Immature natural killer cell (primary cell): Measurements from ENCODE around the gene ESYT3. TPM values are rescaled to one million over a fixed set of nuclear protein-coding genes. Genes with fewer than 3 reads are reported as not detected.
"Not testable (repeated sequence)": the region's sequence is repeated elsewhere in the genome, so short reads cannot be mapped to it uniquely, and the experiment has no call there.

Source experiments
- DNase-seq, 3 donors: peaks; one replicate each; pipeline ENCODE4 v3.0.0; 2022; ENCODE audit warnings: mixed read lengths in 1 of 3
- H3K27ac Mint-ChIP-seq, 6 donors: one replicate each; pipeline ENCODE4 v1.8.0; 2020; ENCODE audit warnings: mixed read lengths in 6 of 6, mild to moderate bottlenecking in 5 of 6, inconsistent platforms in 4 of 6, moderate library complexity in 3 of 6
- H3K27me3 Mint-ChIP-seq, 3 donors: one replicate each; pipeline ENCODE4 v1.8.0; 2020 to 2021; ENCODE audit warnings: low read depth in 3 of 3, mild to moderate bottlenecking in 3 of 3, mixed read lengths in 3 of 3, moderate library complexity in 3 of 3, inconsistent platforms in 1 of 3
- H3K36me3 Mint-ChIP-seq, 3 donors: one replicate each; pipeline ENCODE4 v1.8.0; 2020; ENCODE audit warnings: mixed read lengths in 3 of 3, inconsistent platforms in 2 of 3, mild to moderate bottlenecking in 2 of 3
- H3K4me1 Mint-ChIP-seq, 2 donors: one replicate each; pipeline ENCODE4 v1.8.0; 2020; ENCODE audit warnings: inconsistent platforms in 2 of 2, mild to moderate bottlenecking in 2 of 2, mixed read lengths in 2 of 2, moderate library complexity in 1 of 2
- H3K4me3 Mint-ChIP-seq, 5 donors: one replicate each; pipeline ENCODE4 v1.8.0; 2020; ENCODE audit warnings: mild to moderate bottlenecking in 5 of 5, mixed read lengths in 5 of 5, inconsistent platforms in 3 of 5, moderate library complexity in 3 of 5
- H3K9me3 Mint-ChIP-seq, 6 donors: one replicate each; pipeline ENCODE4 v1.8.0; 2020; ENCODE audit warnings: mild to moderate bottlenecking in 6 of 6, mixed read lengths in 6 of 6, inconsistent platforms in 4 of 6, moderate library complexity in 3 of 6
- polyA plus RNA-seq, 3 donors: library from polyadenylated mRNA; unstranded; fragments of 300-500 nt; fragmentation: Illumina TruSeq; gene quantifications; one replicate each; pipeline ENCODE4 v1.2.3, GENCODE V29; 2021

ESYT3 gene
- polyA plus RNA-seq, 3 donors from 2014 or later: not detected

GRCh38 chr3:138486580-138486979, 52.2 kb downstream of the ESYT3 start:
- H3K27me3 Mint-ChIP-seq, H3K4me1 Mint-ChIP-seq, DNase-seq, H3K4me3 Mint-ChIP-seq, H3K27ac Mint-ChIP-seq: not testable (repeated sequence)
- Mint-ChIP-seq H3K36me3 (peaks cover 7 to 18% (median 16%) of the 10 kb centered on the region in 3 donors), H3K9me3 (peaks cover 25 to 54% (median 47%) of the 10 kb centered on the region in 6 donors)

- peaks cover 24 to 37% (median 26%) of the 10 kb centered on the region in 3 donors for H3K36me3 Mint-ChIP-seq
- H3K4me1 Mint-ChIP-seq: no peaks in the 10 kb centered on the region
- peaks cover 15 to 30% (median 27%) of the 10 kb centered on the region in 6 donors for H3K9me3 Mint-ChIP-seq
- H3K27me3 Mint-ChIP-seq: peaks cover 0 to 4% (median 1%) of the 10 kb centered on the region in 3 donors
- H3K27ac Mint-ChIP-seq: no peak overlapping the region
- DNase-seq: no peak
- H3K4me3 Mint-ChIP-seq: no peak overlapping the region
These were observed 57.6 kb downstream of the ESYT3 start for GRCh38 chr3:138491971-138492370.

- no peak overlapping the region for H3K27ac Mint-ChIP-seq
- H3K36me3 Mint-ChIP-seq: peaks cover 22 to 37% (median 26%) of the 10 kb centered on the region in 3 donors
- no peak for DNase-seq
- no peak overlapping the region for H3K4me3 Mint-ChIP-seq
- H3K9me3 Mint-ChIP-seq: peaks cover 5 to 19% (median 16%) of the 10 kb centered on the region in 6 donors
- H3K4me1 Mint-ChIP-seq: no peaks in the 10 kb centered on the region
- H3K27me3 Mint-ChIP-seq: peaks cover 0 to 4% (median 1%) of the 10 kb centered on the region in 3 donors
These were observed 58.7 kb downstream of the ESYT3 start for GRCh38 chr3:138492980-138493675.

GRCh38 chr3:138493804-138494606, 59.6 kb downstream of the ESYT3 start:
- H3K27me3 Mint-ChIP-seq: peaks cover 0 to 4% (median 4%) of the 10 kb centered on the region in 3 donors
- DNase-seq: no peak
- no peak overlapping the region for H3K27ac Mint-ChIP-seq
- H3K4me1 Mint-ChIP-seq: no peaks in the 10 kb centered on the region
- peaks cover 18 to 35% (median 26%) of the 10 kb centered on the region in 3 donors for H3K36me3 Mint-ChIP-seq
- no peak overlapping the region for H3K4me3 Mint-ChIP-seq
- H3K9me3 Mint-ChIP-seq: peaks cover 0 to 14% (median 11%) of the 10 kb centered on the region in 6 donors

GRCh38 chr3:138494607-138494929, 60.2 kb downstream of the ESYT3 start:
- H3K27ac Mint-ChIP-seq: no peak overlapping the region

GRCh38 chr3:138495638-138496037, 61.2 kb downstream of the ESYT3 start:
- H3K27me3 Mint-ChIP-seq, H3K4me3 Mint-ChIP-seq, DNase-seq, H3K9me3 Mint-ChIP-seq, H3K4me1 Mint-ChIP-seq, H3K27ac Mint-ChIP-seq: not testable (repeated sequence)
- peaks cover 21 to 40% (median 26%) of the 10 kb centered on the region in 3 donors for H3K36me3 Mint-ChIP-seq

More at GRCh38 chr3:138494607-138494929, 60.2 kb downstream of the ESYT3 start:
- Mint-ChIP-seq H3K36me3 (peaks cover 18 to 35% (median 26%) of the 10 kb centered on the region in 3 donors), H3K27me3 (peaks cover 0 to 4% (median 2%) of the 10 kb centered on the region in 3 donors), H3K4me1 (no peaks in the 10 kb centered on the region), H3K4me3 (no peak overlapping the region), H3K9me3 (peaks cover 0 to 8% (median 6%) of the 10 kb centered on the region in 6 donors)
- DNase-seq: no peak

- H3K36me3 Mint-ChIP-seq: peaks cover 20 to 37% (median 23%) of the 10 kb centered on the region in 3 donors
- peaks cover 0 to 2% (median under 1%) of the 10 kb centered on the region in 6 donors for H3K9me3 Mint-ChIP-seq
- H3K4me1 Mint-ChIP-seq: no peaks in the 10 kb centered on the region
- no peak overlapping the region for H3K4me3 Mint-ChIP-seq
- DNase-seq: no peak
- H3K27ac Mint-ChIP-seq: no peak overlapping the region
- peaks cover 0 to 4% (median 2%) of the 10 kb centered on the region in 3 donors for H3K27me3 Mint-ChIP-seq
These were observed 62.0 kb downstream of the ESYT3 start for GRCh38 chr3:138496436-138496835.

GRCh38 chr3:138497021-138497420, 62.6 kb downstream of the ESYT3 start:
- Mint-ChIP-seq H3K27me3 (peaks cover 0 to 2% (median 2%) of the 10 kb centered on the region in 3 donors), H3K9me3 (no peaks in the 10 kb centered on the region), H3K36me3 (peaks cover 15 to 35% (median 21%) of the 10 kb centered on the region in 3 donors), H3K4me1 (no peaks in the 10 kb centered on the region), H3K4me3 (no peak overlapping the region), H3K27ac (no peak overlapping the region)
- no peak for DNase-seq

- no peaks in the 10 kb centered on the region for H3K9me3 Mint-ChIP-seq
- peaks cover 16 to 36% (median 20%) of the 10 kb centered on the region in 3 donors for H3K36me3 Mint-ChIP-seq
- peaks cover 0 to 2% (median 0%) of the 10 kb centered on the region in 3 donors for H3K27me3 Mint-ChIP-seq
- H3K4me3 Mint-ChIP-seq: no peak overlapping the region
- peak overlapping the region in 1 of 6 donors; percentile 26 for H3K27ac Mint-ChIP-seq
- DNase-seq: no peak
- no peaks in the 10 kb centered on the region for H3K4me1 Mint-ChIP-seq
These were observed 63.4 kb downstream of the ESYT3 start for GRCh38 chr3:138497851-138498250.

GRCh38 chr3:138498991-138499390, 64.6 kb downstream of the ESYT3 start:
- no peaks in the 10 kb centered on the region for H3K9me3 Mint-ChIP-seq

GRCh38 chr3:138507524-138507923, 73.1 kb downstream of the ESYT3 start:
- no peak overlapping the region for H3K4me3 Mint-ChIP-seq
- no peaks in the 10 kb centered on the region for H3K4me1 Mint-ChIP-seq
- H3K9me3 Mint-ChIP-seq: no peaks in the 10 kb centered on the region
- peaks cover 5 to 24% (median 21%) of the 10 kb centered on the region in 3 donors for H3K36me3 Mint-ChIP-seq
- peaks cover 0 to 1% (median 0%) of the 10 kb centered on the region in 3 donors for H3K27me3 Mint-ChIP-seq
- no peak overlapping the region for H3K27ac Mint-ChIP-seq
- no peak for DNase-seq

More at GRCh38 chr3:138498991-138499390, 64.6 kb downstream of the ESYT3 start:
- no peak for DNase-seq
- H3K27me3 Mint-ChIP-seq: peaks cover 0 to 2% (median 0%) of the 10 kb centered on the region in 3 donors
- H3K27ac Mint-ChIP-seq: no peak overlapping the region
- no peaks in the 10 kb centered on the region for H3K4me1 Mint-ChIP-seq
- H3K36me3 Mint-ChIP-seq: peaks cover 12 to 31% (median 13%) of the 10 kb centered on the region in 3 donors
- no peak overlapping the region for H3K4me3 Mint-ChIP-seq

GRCh38 chr3:138509586-138509985, 75.2 kb downstream of the ESYT3 start:
- Mint-ChIP-seq H3K36me3 (peaks cover 5 to 18% (median 15%) of the 10 kb centered on the region in 3 donors), H3K4me1 (no peaks in the 10 kb centered on the region), H3K4me3 (no peak overlapping the region)

GRCh38 chr3:138511945-138512344, 77.5 kb downstream of the ESYT3 start:
- H3K9me3 Mint-ChIP-seq: peaks cover 0 to 4% (median 0%) of the 10 kb centered on the region in 6 donors
- no peak overlapping the region for H3K27ac Mint-ChIP-seq
- H3K36me3 Mint-ChIP-seq: peaks cover 5 to 26% (median 19%) of the 10 kb centered on the region in 3 donors
- no peak overlapping the region for H3K4me3 Mint-ChIP-seq
- H3K27me3 Mint-ChIP-seq: peaks cover 0 to 1% (median 0%) of the 10 kb centered on the region in 3 donors
- DNase-seq: no peak
- H3K4me1 Mint-ChIP-seq: no peaks in the 10 kb centered on the region

More at GRCh38 chr3:138509586-138509985, 75.2 kb downstream of the ESYT3 start:
- Mint-ChIP-seq H3K9me3 (no peaks in the 10 kb centered on the region), H3K27me3 (peaks cover 0 to 1% (median 0%) of the 10 kb centered on the region in 3 donors), H3K27ac (no peak overlapping the region)
- no peak for DNase-seq
